ENCODE measurements around the gene PRKAR1A.

PRKAR1A gene

DNA sequence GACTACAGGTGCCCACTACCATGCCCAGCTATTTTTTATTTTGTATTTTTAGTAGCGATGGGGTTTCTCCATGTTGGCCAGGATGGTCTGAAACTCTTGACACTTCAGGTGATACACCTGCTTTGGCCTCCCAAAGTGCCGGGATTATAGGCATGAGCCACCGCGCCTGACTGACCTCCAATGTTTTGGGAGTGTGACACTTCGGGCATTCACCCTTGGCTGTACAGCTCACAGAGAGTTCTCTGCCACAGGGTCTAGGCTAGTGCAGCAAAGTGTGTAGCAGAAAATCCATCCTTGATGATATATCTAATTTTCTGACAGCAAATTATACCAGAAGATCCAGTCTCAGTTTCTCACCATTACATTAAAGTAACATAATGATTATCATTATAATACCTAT is 74.8 kb downstream of the PRKAR1A start:
- no peak overlapping the region for H3K4me3 ChIP-seq (ENCODE audit: low read length)
- TF ChIP-seq, protein P1, sequence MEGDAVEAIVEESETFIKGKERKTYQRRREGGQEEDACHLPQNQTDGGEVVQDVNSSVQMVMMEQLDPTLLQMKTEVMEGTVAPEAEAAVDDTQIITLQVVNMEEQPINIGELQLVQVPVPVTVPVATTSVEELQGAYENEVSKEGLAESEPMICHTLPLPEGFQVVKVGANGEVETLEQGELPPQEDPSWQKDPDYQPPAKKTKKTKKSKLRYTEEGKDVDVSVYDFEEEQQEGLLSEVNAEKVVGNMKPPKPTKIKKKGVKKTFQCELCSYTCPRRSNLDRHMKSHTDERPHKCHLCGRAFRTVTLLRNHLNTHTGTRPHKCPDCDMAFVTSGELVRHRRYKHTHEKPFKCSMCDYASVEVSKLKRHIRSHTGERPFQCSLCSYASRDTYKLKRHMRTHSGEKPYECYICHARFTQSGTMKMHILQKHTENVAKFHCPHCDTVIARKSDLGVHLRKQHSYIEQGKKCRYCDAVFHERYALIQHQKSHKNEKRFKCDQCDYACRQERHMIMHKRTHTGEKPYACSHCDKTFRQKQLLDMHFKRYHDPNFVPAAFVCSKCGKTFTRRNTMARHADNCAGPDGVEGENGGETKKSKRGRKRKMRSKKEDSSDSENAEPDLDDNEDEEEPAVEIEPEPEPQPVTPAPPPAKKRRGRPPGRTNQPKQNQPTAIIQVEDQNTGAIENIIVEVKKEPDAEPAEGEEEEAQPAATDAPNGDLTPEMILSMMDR (conservative IDR thresholded peaks at IDR 0.05; ENCODE audit: low read length): no peak
- DNase-seq (ENCODE audit: low read depth): no peak

DNA sequence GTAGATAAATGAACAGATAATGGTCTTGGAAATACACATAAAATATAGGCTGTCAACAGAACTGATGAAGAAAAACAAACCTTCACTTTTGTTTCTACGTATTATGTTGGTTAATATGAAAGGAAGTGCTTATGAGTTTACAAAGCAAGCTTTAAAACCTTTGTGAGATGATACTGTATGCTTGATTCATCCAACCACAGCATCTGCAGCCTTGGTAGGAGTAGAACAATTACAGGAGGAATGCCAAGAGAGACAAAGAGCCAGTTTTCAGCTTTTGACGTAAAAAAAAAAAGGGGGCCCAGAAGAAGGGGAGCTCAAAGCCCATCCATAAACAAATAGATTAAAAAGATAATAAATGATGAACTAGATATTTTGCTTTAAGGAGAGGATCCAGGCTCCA is 75.6 kb downstream of the PRKAR1A start:
- TF ChIP-seq, protein P1 (conservative IDR thresholded peaks at IDR 0.05; ENCODE audit: low read length): no peak
- peak; percentile 53 for DNase-seq (ENCODE audit: low read depth)
- no peak overlapping the region for H3K4me3 ChIP-seq (ENCODE audit: low read length)

DNA sequence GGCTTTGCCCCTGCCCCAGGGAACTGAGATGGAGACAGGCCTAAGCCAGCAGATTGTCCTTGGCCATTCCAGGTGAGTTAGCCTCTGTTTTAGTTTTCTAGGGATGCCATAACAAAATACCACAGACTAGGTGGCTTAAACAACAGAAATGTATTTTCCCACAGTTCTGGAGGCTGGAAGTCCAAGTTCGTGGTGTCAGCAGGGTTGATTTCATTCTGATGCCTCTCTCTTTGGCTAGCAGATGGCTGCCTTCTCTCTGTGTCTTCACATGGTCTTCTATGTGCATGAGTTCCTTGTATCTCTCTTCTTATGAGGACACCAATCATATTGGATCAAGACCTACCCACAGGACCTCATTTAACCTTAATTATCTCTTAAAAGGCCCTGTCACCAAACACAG is 76.1 kb downstream of the PRKAR1A start:
- DNase-seq (ENCODE audit: low read depth): no peak
- no peak overlapping the region for H3K4me3 ChIP-seq (ENCODE audit: low read length)
- TF ChIP-seq, protein P1 (conservative IDR thresholded peaks at IDR 0.05; ENCODE audit: low read length): no peak

DNA sequence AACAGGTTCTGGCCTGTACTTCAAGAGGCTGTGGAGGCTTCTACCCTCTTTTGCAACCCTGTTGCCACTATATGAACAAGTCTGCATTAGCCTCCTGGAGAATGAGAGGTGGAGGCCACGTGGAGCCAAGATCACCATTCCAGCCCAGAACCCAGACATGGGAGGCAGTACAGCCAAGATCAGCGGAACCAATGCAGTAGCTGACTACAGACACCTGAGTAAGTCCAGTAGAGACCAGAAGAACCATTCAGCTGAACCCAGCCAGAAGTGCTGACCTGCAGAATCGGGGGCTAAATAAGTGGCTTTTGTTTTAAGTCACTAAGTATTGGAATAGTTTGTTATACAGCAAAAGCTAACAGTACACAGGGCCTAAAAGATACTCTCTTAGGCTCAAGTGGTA is 76.9 kb downstream of the PRKAR1A start:
- DNase-seq (ENCODE audit: low read depth): no peak
- no peak overlapping the region for H3K4me3 ChIP-seq (ENCODE audit: low read length)

DNA sequence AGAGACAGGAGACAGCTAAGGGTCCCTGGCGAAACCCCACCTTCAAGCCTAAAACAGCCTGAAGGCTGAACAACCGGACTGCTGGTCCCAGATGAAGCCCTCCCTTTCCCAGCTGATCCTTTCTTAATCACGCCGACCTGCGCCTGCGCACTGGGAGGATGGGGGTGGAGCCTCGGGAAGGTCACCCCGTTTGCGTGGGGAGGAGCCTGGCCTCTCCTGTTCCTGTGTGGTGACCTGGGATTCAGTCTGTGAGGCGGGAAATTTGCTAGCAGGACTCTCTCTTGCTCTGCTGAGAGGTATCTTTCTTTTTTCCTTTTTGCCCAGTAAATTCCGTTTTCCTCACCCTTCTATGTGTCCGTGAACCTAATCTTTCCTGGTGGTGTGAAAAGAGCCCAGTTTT is 79.4 kb downstream of the PRKAR1A start:
- TF ChIP-seq, protein P1 (conservative IDR thresholded peaks at IDR 0.05; ENCODE audit: low read length): no peak
- DNase-seq (ENCODE audit: low read depth): no peak
- H3K4me3 ChIP-seq (ENCODE audit: low read length): no peak overlapping the region

More for the DNA sequence above, 76.9 kb downstream of the PRKAR1A start:
- TF ChIP-seq, protein P1 (conservative IDR thresholded peaks at IDR 0.05; ENCODE audit: low read length): no peak

DNA sequence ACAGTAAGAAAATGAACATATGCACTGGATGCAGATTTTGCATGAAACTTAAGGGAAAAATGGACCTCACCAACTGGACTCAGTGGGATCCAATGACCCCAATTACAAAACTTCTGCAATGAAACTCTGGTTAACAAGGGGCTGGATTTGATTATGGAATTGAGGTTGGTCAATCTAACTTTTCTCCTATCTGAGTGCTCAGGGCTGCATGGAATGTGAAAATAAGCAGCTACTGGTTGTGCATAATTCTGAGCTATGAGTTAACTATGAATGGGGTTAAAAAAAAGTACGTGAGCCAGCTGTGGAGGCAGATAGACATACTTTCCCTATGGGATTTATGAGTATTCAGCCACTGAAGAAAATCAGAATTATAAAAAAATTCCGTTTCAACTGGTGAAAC is 79.8 kb downstream of the PRKAR1A start:
- TF ChIP-seq, protein P1 (conservative IDR thresholded peaks at IDR 0.05; ENCODE audit: low read length): no peak
- no peak overlapping the region for H3K4me3 ChIP-seq (ENCODE audit: low read length)

DNA sequence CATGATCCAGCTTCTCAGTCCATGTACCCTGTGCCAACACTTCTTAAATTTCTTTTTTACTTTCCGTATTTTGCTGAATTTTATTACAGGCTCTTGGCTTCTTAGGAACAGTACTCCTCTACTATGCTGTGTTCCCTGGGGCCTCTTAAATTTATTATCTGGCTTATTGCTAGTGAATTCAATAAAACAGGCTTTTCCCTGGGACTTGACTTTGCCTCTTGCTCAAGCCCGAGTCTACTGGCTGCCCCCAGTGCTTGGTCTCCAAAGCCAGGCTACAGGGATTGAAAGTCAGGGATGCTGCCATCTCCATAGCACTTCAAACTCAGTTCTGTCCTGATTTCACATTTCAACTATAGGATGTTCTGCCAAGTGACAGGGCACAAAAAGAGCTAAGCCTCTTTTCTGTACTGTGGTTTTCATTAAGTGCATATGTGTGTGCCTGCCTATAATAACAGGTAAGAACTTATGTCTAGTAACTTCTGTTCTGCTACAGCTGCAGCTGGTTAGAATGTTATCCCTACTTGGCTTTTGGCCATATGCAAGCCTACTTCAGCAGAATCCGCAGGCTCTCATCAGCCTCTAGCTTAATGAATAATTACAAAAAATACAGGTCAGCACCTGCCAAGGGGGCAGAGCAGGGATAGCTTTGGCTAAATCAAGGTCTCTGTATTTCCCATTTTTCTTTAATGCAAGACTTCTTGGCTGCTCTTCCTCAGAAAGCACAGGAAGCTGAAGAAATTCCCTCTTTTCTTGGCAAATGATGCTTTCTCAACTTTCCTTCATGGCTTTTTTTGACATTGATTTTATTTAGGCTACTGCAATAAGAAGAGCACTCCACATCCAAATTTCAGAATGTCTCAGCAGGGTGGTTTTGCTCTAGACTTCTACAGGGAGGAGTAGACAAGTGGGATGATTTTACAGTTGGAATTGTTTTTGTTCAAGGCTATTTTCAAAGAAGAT is 80.7 kb downstream of the PRKAR1A start:
- peak; percentile 42 for DNase-seq (ENCODE audit: low read depth)
- TF ChIP-seq, protein P1 (conservative IDR thresholded peaks at IDR 0.05; ENCODE audit: low read length): no peak
- H3K4me3 ChIP-seq (ENCODE audit: low read length): no peak overlapping the region

More for the DNA sequence above, 79.8 kb downstream of the PRKAR1A start:
- peak; percentile 55 for DNase-seq (ENCODE audit: low read depth)
